CD4-positive, alpha-beta T cell treated with Interleukin-2 at 100 ng/mL for 4 hours (primary cell): ENCODE data around the gene MARVELD3.
"Not testable (repeated sequence)": the region's sequence is repeated elsewhere in the genome, so short reads cannot be mapped to it uniquely, and the experiment has no call there.

ENCODE experiments used
- DNase-seq: peaks from one replicate; pipeline ENCODE4 v3.0.0-alpha.2; 2020; ENCODE audit warnings: low spot score

Gene MARVELD3

GRCh38 chr16:71672125-71672524, 46.1 kb downstream of the MARVELD3 start:
- no peak for DNase-seq

- DNase-seq: no peak
Observed at GRCh38 chr16:71672803-71673581, 47.0 kb downstream of the MARVELD3 start.

- DNase-seq: no peak
Observed at GRCh38 chr16:71673582-71673973, 47.6 kb downstream of the MARVELD3 start.

GRCh38 chr16:71674229-71674628, 48.2 kb downstream of the MARVELD3 start:
- DNase-seq: no peak

- no peak for DNase-seq
Observed at GRCh38 chr16:71675380-71675779, 49.4 kb downstream of the MARVELD3 start.

- DNase-seq: no peak
Observed at GRCh38 chr16:71676236-71676635, 50.3 kb downstream of the MARVELD3 start.

GRCh38 chr16:71681360-71681759, 55.4 kb downstream of the MARVELD3 start:
- DNase-seq: no peak

- not testable (repeated sequence) for DNase-seq
Observed at GRCh38 chr16:71684280-71684679, 58.3 kb downstream of the MARVELD3 start.
